ENCODE measurements around the gene CHORDC1. TPM values are rescaled to one million over a fixed set of nuclear protein-coding genes. Genes with fewer than 3 reads are reported as not detected.

Gene CHORDC1
- total RNA-seq, 1 experiment from 2014 or later, result 66.9 TPM

DNA sequence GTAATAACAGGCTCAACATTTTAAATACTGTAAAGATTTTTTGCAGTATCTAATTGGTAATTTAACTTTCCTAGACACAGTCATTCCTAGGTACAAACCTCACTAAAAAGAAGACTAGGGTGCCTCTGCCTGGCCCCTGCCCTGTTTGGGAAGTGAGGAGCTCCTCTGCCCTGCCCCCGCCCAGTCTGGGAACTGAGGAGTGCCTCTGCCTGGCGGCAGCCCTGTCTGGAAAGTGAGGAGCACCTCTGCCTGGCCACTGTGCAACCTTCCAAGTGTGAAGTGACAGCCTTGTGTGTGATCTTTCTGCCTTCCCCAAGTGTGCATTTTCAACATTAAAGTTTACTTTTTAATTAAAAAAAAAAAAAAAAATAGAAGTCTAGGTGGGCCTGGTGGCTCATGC is 4.2 kb downstream of the CHORDC1 start:
- Histone ChIP-seq H3K9me2 (replicated peaks; ENCODE audit: low read length) (no peaks in the 10 kb centered on the region), H3K4me2 (ENCODE audit: low read length) (no peak overlapping the region), H3K27ac (ENCODE audit: low read length) (no peak overlapping the region), H3K4me1 (ENCODE audit: insufficient read depth, low read length) (peaks cover 7% of the 10 kb centered on the region), H3K36me3 (ENCODE audit: low read depth, low read length) (peaks cover 40% of the 10 kb centered on the region), H3K27me3 (ENCODE audit: low read length) (no peaks in the 10 kb centered on the region), H3K9ac (ENCODE audit: low read length) (no peak overlapping the region), H3K79me2 (ENCODE audit: low read length) (peaks cover 98% of the 10 kb centered on the region), H4K20me1 (ENCODE audit: low read length) (peaks cover 50% of the 10 kb centered on the region), H3K4me3 (ENCODE audit: low read length) (no peak overlapping the region), H2AFZ (ENCODE audit: low read length) (no peak overlapping the region), H3F3A (ENCODE audit: low read length, unreplicated experiment) (no peaks in the 10 kb centered on the region), H3K9me3 (ENCODE audit: low read length) (no peaks in the 10 kb centered on the region)
- intact Hi-C loops (cut with micrococcal nuclease), result no loop called here
- no peak for TF ChIP-seq EZH2phosphoT487 (IDR thresholded peaks at IDR 0.05; ENCODE audit: borderline replicate concordance, low read length)
- TF ChIP-seq EZH2 (IDR thresholded peaks at IDR 0.05; ENCODE audit: low read length, unreplicated experiment), result no peak
- TF ChIP-seq, protein P1, sequence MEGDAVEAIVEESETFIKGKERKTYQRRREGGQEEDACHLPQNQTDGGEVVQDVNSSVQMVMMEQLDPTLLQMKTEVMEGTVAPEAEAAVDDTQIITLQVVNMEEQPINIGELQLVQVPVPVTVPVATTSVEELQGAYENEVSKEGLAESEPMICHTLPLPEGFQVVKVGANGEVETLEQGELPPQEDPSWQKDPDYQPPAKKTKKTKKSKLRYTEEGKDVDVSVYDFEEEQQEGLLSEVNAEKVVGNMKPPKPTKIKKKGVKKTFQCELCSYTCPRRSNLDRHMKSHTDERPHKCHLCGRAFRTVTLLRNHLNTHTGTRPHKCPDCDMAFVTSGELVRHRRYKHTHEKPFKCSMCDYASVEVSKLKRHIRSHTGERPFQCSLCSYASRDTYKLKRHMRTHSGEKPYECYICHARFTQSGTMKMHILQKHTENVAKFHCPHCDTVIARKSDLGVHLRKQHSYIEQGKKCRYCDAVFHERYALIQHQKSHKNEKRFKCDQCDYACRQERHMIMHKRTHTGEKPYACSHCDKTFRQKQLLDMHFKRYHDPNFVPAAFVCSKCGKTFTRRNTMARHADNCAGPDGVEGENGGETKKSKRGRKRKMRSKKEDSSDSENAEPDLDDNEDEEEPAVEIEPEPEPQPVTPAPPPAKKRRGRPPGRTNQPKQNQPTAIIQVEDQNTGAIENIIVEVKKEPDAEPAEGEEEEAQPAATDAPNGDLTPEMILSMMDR (conservative IDR thresholded peaks at IDR 0.05; ENCODE audit: low read depth, low read length), result no peak
- no TSS peak for BruUV-seq (replicated peaks)
- ChIA-PET POLR2A (ENCODE audit: unreplicated experiment) (no interaction called here), CTCF (no interaction called here)
- ATAC-seq (no peak), DNase-seq (no peak)

DNA sequence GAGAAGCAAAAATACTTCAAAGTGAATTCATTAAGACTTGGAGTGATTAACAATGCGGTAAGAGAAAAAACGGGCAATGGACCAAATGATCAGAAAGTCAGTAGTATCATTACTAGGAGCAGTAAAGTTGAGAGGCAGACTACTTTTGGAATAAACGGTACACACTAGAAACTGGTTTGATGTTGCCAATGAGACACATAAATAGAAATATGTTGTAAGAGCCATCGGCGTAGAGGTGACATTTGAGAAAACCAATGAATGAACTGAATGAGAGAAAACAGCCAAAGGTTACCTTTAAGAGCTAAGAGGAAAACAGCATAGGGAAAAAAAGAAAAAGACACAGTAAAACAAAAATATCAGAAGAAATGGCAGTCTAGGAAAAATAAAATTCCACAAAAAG is 6.2 kb downstream of the CHORDC1 start:
- ChIA-PET POLR2A (ENCODE audit: unreplicated experiment) (no interaction called here), CTCF (no interaction called here)
- TF ChIP-seq EZH2 (IDR thresholded peaks at IDR 0.05; ENCODE audit: low read length, unreplicated experiment) (no peak), EZH2phosphoT487 (IDR thresholded peaks at IDR 0.05; ENCODE audit: borderline replicate concordance, low read length) (no peak)
- TF ChIP-seq, protein P1 (conservative IDR thresholded peaks at IDR 0.05; ENCODE audit: low read depth, low read length), result no peak
- H3K9me2 ChIP-seq (replicated peaks; ENCODE audit: low read length), result no peaks in the 10 kb centered on the region
- peaks cover 58% of the 10 kb centered on the region for H3K36me3 ChIP-seq (ENCODE audit: low read depth, low read length)
- peaks cover 93% of the 10 kb centered on the region for H3K79me2 ChIP-seq (ENCODE audit: low read length)
- no peak overlapping the region for H3K4me3 ChIP-seq (ENCODE audit: low read length)
- no TSS peak for BruUV-seq (replicated peaks)
- H3K4me1 ChIP-seq (ENCODE audit: insufficient read depth, low read length), result peaks cover 6% of the 10 kb centered on the region
- no peak for DNase-seq
- ATAC-seq, result no peak
- H3K9me3 ChIP-seq (ENCODE audit: low read length), result no peaks in the 10 kb centered on the region
- H3F3A ChIP-seq (ENCODE audit: low read length, unreplicated experiment), result no peaks in the 10 kb centered on the region
- no peak overlapping the region for H2AFZ ChIP-seq (ENCODE audit: low read length)
- H3K27ac ChIP-seq (ENCODE audit: low read length), result no peak overlapping the region
- no peaks in the 10 kb centered on the region for H3K27me3 ChIP-seq (ENCODE audit: low read length)
- H3K9ac ChIP-seq (ENCODE audit: low read length), result no peak overlapping the region
- no peak overlapping the region for H3K4me2 ChIP-seq (ENCODE audit: low read length)
- peaks cover 48% of the 10 kb centered on the region for H4K20me1 ChIP-seq (ENCODE audit: low read length)
- intact Hi-C loops (cut with micrococcal nuclease), result no loop called here

DNA sequence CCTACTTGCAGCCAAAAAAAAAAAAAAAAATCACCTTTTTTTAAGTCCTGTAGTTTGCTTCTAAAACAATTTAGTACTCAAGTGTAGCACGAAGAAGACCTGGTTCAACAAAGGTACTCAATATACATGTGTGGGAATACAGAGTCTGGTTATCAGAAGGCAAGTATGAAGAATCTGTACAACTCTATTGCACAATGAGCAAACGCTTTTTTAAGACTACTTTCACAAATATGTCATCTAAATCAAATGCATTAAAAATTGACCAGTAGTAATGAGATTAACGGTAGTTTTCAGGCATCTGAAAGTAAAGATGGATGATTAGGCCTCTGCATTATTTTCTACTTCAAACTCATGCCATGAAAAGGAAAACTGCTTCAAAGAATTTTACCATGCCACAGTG is 9.5 kb downstream of the CHORDC1 start:
- H3K79me2 ChIP-seq (ENCODE audit: low read length), result peaks cover 60% of the 10 kb centered on the region

More for the DNA sequence above, 9.5 kb downstream of the CHORDC1 start:
- TF ChIP-seq EZH2 (IDR thresholded peaks at IDR 0.05; ENCODE audit: low read length, unreplicated experiment) (no peak), EZH2phosphoT487 (IDR thresholded peaks at IDR 0.05; ENCODE audit: borderline replicate concordance, low read length) (no peak)
- TF ChIP-seq, protein P1 (conservative IDR thresholded peaks at IDR 0.05; ENCODE audit: low read depth, low read length), result no peak
- CTCF ChIA-PET, result no interaction called here
- Histone ChIP-seq H2AFZ (ENCODE audit: low read length) (no peak overlapping the region), H3K4me2 (ENCODE audit: low read length) (no peak overlapping the region), H3F3A (ENCODE audit: low read length, unreplicated experiment) (no peaks in the 10 kb centered on the region), H3K27me3 (ENCODE audit: low read length) (no peaks in the 10 kb centered on the region), H3K9me2 (replicated peaks; ENCODE audit: low read length) (no peaks in the 10 kb centered on the region), H3K4me1 (ENCODE audit: insufficient read depth, low read length) (no peaks in the 10 kb centered on the region), H3K9ac (ENCODE audit: low read length) (no peak overlapping the region), H3K9me3 (ENCODE audit: low read length) (no peaks in the 10 kb centered on the region), H3K36me3 (ENCODE audit: low read depth, low read length) (peaks cover 83% of the 10 kb centered on the region), H3K4me3 (ENCODE audit: low read length) (no peak overlapping the region), H4K20me1 (ENCODE audit: low read length) (peaks cover 20% of the 10 kb centered on the region), H3K27ac (ENCODE audit: low read length) (no peak overlapping the region)
- DNase-seq, result no peak
- POLR2A ChIA-PET (ENCODE audit: unreplicated experiment), result no interaction called here
- intact Hi-C loops (cut with micrococcal nuclease), result no loop called here
- ATAC-seq, result no peak
- no TSS peak for BruUV-seq (replicated peaks)

Data from PC-3 (cell line).